Lower leg skin (tissue), 4 donors: Measurements from ENCODE around the gene P3H4. TPM values are rescaled to one million over a fixed set of nuclear protein-coding genes. Genes with fewer than 3 reads are reported as not detected.

ENCODE experiments used
- DNase-seq, 2 donors: peaks; one replicate each; pipeline ENCODE4 v3.0.0-alpha.2; 2019; ENCODE audit warnings: low spot score in 2 of 2
- H3K4me3 ChIP-seq: fragments of 200-600 bp; sonication (generic); 2 replicates; pipeline ENCODE4 v1.5.1; 2017; ENCODE audit warnings: mild to moderate bottlenecking, low read depth; ENCODE audit not compliant: poor library complexity, severe bottlenecking
- POLR2A ChIP-seq, 2 donors: fragments of 450-650 bp; IDR thresholded peaks; one replicate each; pipeline ENCODE4 v1.6.1; 2016 to 2017; ENCODE audit warnings: antibody characterized with exemption in 2 of 2, mild to moderate bottlenecking in 1 of 2, moderate library complexity in 1 of 2
- WGBS, 2 donors: methylation state at CpG; one replicate each; pipeline ENCODE4 v1.1.5; 2018; 5-methylcytosine and 5-hydroxymethylcytosine counted together
- intact Hi-C: fragments of 100-400 bp; cut with DNase I; formaldehyde crosslinking; loops from one replicate; pipeline ENCODE4 v1.15.0; 2023; ENCODE audit warnings: low total_unique reads
- total RNA-seq, 4 donors: library from RNA; depleted of rRNA; stranded (reverse); fragments of >200 nt; gene quantifications; one replicate each; pipeline ENCODE4 v1.1.0, GENCODE V29; 2016
- TF ChIP-seq, protein P1 (sequence below), 3 donors: fragments of 450-650 bp; IDR thresholded peaks; one replicate each; pipeline ENCODE4 v1.5.1; 2016; ENCODE audit warnings: antibody characterized with exemption in 3 of 3, mild to moderate bottlenecking in 3 of 3, moderate library complexity in 2 of 3

P3H4 gene
- total RNA-seq, 4 donors from 2014 or later, result 12.8 to 14.5 (median 13.2) TPM

DNA sequence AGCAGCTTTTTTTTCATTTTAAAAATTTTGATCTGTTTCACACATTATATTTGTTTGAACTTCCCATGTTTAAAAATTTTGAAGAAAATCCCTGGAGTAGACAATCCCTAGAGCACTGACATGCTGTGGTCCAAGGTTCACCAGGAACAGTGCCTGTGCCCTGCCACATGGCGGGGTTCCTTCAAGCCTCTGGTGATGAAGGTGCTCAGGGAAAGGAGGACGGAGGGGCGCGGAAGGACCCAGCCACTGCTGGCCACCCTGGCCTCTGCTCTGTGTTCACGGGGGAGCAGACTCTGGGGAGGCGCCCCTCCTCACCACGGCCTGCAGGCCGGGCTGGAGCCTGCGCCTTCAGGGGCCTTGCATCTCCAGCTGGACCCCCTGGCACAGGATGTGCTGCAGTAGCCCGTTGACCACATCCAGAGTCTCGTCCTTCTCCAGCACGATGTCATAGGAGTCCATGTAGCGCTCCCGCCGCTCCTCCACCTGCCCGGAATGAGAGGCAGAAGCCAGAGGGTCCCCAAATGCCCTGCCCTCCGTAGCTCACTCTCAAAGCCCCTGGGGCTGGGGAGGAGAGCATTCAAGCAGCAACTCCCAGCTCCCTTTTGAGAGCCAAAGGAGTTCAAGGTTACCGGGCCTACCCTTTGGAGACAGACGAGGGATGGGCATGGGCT, 13.6 kb upstream of the P3H4 start:
- 85 to 93% methylated on average over 19 of the region's 19 CpGs for WGBS, 2 donors
- H3K4me3 ChIP-seq, result no peak overlapping the region
- no peak for TF ChIP-seq POLR2A (IDR thresholded peaks at IDR 0.05)
- TF ChIP-seq, protein P1, sequence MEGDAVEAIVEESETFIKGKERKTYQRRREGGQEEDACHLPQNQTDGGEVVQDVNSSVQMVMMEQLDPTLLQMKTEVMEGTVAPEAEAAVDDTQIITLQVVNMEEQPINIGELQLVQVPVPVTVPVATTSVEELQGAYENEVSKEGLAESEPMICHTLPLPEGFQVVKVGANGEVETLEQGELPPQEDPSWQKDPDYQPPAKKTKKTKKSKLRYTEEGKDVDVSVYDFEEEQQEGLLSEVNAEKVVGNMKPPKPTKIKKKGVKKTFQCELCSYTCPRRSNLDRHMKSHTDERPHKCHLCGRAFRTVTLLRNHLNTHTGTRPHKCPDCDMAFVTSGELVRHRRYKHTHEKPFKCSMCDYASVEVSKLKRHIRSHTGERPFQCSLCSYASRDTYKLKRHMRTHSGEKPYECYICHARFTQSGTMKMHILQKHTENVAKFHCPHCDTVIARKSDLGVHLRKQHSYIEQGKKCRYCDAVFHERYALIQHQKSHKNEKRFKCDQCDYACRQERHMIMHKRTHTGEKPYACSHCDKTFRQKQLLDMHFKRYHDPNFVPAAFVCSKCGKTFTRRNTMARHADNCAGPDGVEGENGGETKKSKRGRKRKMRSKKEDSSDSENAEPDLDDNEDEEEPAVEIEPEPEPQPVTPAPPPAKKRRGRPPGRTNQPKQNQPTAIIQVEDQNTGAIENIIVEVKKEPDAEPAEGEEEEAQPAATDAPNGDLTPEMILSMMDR (IDR thresholded peaks at IDR 0.05), result no peak
- intact Hi-C loops, result no loop called here
- no peak for DNase-seq

DNA sequence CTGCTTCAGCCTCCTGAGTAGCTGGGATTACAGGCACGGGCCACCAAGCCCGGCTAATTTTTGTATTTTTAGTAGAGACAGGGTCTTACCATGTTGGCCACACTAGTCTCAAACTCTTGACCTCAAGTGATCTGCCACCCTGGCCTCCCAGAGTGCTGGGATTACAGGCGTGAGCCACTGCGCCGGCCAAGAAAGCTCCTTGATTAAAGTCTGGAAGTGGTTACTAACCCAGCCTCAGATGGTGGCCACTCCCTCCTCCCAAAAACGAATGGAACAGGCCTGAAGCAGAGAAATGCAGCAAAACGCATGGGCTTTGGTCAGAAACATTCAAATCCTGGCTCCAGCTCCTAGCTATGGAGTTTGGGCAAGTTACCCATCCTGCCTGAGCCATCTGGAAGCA, 12.3 kb upstream of the P3H4 start:
- WGBS, 2 donors, result 53 to 57% methylated on average over 6 to 7 of the region's 7 CpGs
- H3K4me3 ChIP-seq, result no peak overlapping the region
- intact Hi-C loops, result no loop called here
- TF ChIP-seq, protein P1 (IDR thresholded peaks at IDR 0.05), result no peak
- TF ChIP-seq POLR2A (IDR thresholded peaks at IDR 0.05), result no peak
- no peak for DNase-seq

DNA sequence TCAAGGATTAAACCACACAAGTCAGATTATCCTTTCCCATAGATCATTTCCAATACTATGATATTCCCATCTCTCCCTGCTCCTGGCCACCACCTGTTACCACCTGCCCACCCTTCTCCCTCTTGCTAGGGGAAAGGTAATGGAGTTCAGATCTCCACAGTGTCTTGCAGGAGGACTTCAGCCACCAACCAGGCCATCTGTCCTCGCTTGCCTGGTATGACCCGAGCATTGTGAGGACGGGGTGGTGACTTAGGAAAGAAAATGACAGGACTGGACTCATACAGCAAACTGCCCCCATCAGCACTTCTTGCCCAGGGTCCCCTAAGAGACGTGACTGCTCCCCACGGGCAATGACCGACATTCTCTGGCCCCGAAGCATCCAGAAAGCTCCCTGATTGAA, 11.8 kb upstream of the P3H4 start:
- TF ChIP-seq POLR2A (IDR thresholded peaks at IDR 0.05), result no peak
- TF ChIP-seq, protein P1 (IDR thresholded peaks at IDR 0.05), result no peak
- intact Hi-C loops, result no loop called here
- DNase-seq, result no peak
- H3K4me3 ChIP-seq, result no peak overlapping the region
- 83 to 84% methylated on average over 7 of the region's 7 CpGs for WGBS, 2 donors

DNA sequence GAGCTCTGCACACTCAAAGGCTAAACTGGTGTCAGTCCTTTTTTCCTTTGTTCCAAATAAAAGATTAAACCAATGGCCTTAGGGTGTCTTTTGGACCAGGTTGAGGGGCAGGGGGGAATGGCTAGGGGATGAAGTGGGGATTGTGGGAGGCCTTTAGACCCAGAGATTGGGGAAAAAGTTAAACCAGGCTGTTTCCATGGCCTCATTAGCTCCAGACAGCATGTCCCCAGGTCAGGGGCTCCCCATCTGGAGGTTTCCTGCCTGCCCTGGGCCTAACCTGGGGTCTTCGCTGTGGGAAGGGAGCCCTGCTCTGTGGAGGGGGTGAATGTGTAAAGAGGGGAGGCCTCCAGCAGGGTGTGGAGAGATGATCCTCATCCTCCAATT, 11.4 kb upstream of the P3H4 start:
- no peak for TF ChIP-seq POLR2A (IDR thresholded peaks at IDR 0.05)
- TF ChIP-seq, protein P1 (IDR thresholded peaks at IDR 0.05), result no peak
- H3K4me3 ChIP-seq, result no peak overlapping the region
- no peak for DNase-seq
- intact Hi-C loops, result no loop called here
- WGBS, 2 donors, result 95 to 100% methylated on average over 1 of the region's 1 CpG

DNA sequence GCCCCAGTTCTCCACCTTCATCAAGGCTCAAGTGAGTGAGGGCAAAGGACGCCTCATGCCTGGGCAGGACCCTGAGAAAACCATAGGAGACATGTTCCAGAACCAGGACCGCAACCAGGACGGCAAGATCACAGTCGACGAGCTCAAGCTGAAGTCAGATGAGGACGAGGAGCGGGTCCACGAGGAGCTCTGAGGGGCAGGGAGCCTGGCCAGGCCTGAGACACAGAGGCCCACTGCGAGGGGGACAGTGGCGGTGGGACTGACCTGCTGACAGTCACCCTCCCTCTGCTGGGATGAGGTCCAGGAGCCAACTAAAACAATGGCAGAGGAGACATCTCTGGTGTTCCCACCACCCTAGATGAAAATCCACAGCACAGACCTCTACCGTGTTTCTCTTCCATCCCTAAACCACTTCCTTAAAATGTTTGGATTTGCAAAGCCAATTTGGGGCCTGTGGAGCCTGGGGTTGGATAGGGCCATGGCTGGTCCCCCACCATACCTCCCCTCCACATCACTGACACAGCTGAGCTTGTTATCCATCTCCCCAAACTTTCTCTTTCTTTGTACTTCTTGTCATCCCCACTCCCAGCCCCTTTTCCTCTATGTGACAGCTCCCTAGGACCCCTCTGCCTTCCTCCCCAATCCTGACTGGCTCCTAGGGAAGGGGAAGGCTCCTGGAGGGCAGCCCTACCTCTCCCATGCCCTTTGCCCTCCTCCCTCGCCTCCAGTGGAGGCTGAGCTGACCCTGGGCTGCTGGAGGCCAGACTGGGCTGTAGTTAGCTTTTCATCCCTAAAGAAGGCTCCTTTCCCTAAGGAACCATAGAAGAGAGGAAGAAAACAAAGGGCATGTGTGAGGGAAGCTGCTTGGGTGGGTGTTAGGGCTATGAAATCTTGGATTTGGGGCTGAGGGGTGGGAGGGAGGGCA, 10.7 kb upstream of the P3H4 start:
- no peak for DNase-seq
- intact Hi-C loops, result no loop called here
- H3K4me3 ChIP-seq, result no peak overlapping the region
- 83% methylated on average over 12 of the region's 12 CpGs for whole genome bisulfite sequencing, 2 donors
- TF ChIP-seq POLR2A (IDR thresholded peaks at IDR 0.05), result no peak
- TF ChIP-seq, protein P1 (IDR thresholded peaks at IDR 0.05), result no peak
